ENCODE results near the gene ADISSP. TPM values are rescaled to one million over a fixed set of nuclear protein-coding genes. Genes with fewer than 3 reads are reported as not detected.
A peak's percentile ranks its signal among the peaks of the same experiment; 100 is the strongest.

Gene ADISSP
- total RNA-seq, 4 donors from 2014 or later: 11.6 to 17.0 (median 16.3) TPM

DNA sequence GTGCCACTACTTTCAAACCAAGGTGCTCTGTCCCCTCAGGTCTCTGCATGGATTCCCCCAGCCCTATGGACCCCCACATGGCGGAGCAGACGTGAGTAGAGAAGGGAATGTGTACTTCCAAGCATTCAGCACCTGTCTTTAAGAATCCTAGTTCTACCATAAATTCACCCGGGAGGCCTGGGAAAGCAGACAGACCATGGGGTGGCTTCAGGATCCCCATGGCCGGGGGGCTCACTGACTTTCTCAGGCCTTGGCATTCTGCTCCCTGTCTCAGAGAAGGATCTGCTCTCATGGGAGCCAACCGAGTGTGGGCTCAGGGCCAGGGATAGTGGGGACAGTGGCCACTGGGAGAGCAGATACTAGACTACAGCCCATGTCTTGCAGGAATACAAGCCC is 30.8 kb upstream of the ADISSP start:
- WGBS, 2 donors: 82 to 88% methylated on average over 5 of the region's 5 CpGs
- H3K36me3 ChIP-seq: peaks cover 15 to 25% of the 10 kb centered on the region in 2 donors
- no peaks in the 10 kb centered on the region for H3K27me3 ChIP-seq
- H3K27ac ChIP-seq: no peak overlapping the region
- H3K9me3 ChIP-seq: no peaks in the 10 kb centered on the region
- H3K4me3 ChIP-seq (replicated peaks in 1 of 3): no peak overlapping the region
- intact Hi-C loops (cut with DNase I): no loop called here
- no peak for TF ChIP-seq POLR2A (IDR thresholded peaks at IDR 0.05)
- DNase-seq: no peak
- H3K4me1 ChIP-seq: peaks cover 5 to 31% of the 10 kb centered on the region in 2 donors

DNA sequence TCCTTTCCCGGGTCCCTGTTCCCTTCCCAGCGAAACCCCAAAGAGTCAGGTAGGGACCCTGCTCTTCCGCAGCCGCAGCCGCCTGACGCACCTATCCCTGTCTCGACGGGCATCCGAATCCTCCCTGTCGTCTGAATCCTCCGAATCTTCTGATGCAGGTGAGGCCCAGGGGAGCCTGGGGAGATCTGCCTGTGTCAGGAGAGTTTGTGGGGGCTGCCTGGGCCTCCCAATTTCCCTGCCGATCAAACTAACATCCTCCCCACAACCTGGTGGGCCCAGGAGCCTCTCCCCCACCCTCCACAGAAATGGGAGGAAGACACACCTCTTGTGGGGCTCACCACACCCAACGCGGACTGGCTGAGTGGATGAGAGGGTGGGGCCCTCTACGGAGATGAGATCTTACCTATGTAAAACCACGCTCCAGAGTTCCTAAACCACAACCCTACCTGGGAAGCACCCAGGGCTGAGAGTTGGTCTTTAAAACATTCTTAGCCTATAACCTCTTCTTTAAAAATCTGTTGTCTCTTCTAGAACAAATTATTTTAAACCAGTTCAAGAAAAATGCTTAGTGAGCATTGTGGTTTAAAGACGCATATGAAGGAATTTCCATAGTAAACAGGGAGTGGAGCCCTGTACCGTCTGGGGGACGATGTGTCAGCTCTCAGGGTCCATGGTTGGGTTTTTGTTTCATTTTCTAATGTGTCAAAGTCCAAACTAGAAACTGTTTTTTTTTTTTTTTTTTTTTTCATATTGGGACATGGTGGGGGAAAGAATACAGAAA is 30.2 kb upstream of the ADISSP start:
- Histone ChIP-seq H3K36me3 (peaks cover 12 to 19% of the 10 kb centered on the region in 2 donors), H3K9me3 (no peaks in the 10 kb centered on the region), H3K27ac (no peak overlapping the region), H3K27me3 (no peaks in the 10 kb centered on the region), H3K4me1 (peaks cover 5 to 31% of the 10 kb centered on the region in 2 donors), H3K4me3 (replicated peaks in 1 of 3) (peak overlapping the region in 1 of 3 donors; percentile 6)
- WGBS, 2 donors: 68 to 76% methylated on average over 19 of the region's 19 CpGs
- TF ChIP-seq POLR2A (IDR thresholded peaks at IDR 0.05): no peak
- TF ChIP-seq, protein P1, sequence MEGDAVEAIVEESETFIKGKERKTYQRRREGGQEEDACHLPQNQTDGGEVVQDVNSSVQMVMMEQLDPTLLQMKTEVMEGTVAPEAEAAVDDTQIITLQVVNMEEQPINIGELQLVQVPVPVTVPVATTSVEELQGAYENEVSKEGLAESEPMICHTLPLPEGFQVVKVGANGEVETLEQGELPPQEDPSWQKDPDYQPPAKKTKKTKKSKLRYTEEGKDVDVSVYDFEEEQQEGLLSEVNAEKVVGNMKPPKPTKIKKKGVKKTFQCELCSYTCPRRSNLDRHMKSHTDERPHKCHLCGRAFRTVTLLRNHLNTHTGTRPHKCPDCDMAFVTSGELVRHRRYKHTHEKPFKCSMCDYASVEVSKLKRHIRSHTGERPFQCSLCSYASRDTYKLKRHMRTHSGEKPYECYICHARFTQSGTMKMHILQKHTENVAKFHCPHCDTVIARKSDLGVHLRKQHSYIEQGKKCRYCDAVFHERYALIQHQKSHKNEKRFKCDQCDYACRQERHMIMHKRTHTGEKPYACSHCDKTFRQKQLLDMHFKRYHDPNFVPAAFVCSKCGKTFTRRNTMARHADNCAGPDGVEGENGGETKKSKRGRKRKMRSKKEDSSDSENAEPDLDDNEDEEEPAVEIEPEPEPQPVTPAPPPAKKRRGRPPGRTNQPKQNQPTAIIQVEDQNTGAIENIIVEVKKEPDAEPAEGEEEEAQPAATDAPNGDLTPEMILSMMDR (IDR thresholded peaks at IDR 0.05): no peak
- intact Hi-C loops (cut with DNase I): no loop called here
- DNase-seq: no peak

DNA sequence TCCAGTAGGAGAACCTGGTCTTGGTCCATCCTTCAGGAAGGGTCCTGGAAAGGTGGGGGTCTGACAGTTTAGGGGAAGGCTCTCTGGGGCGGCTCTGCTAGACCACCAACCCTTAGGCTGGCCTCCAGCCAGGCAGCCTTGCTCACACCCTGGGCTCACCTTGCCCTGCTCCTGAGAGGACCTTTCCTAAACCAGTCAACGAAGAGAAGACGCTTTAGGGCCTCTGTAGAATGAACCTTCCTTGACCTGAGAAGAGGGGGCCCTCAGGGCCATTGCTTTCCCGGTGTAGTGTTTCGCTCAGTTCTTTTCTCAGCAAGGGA is 29.6 kb upstream of the ADISSP start:
- Histone ChIP-seq H3K9me3 (no peaks in the 10 kb centered on the region), H3K4me1 (peaks cover 5 to 31% of the 10 kb centered on the region in 2 donors), H3K36me3 (peaks cover 11 to 13% of the 10 kb centered on the region in 2 donors), H3K27ac (no peak overlapping the region), H3K4me3 (replicated peaks in 1 of 3) (peak overlapping the region in 1 of 3 donors; percentile 6), H3K27me3 (no peaks in the 10 kb centered on the region)
- 71 to 86% methylated on average over 5 of the region's 5 CpGs for WGBS, 2 donors
- intact Hi-C loops (cut with DNase I): no loop called here
- no peak for DNase-seq
- TF ChIP-seq POLR2A (IDR thresholded peaks at IDR 0.05): no peak
- TF ChIP-seq, protein P1 (IDR thresholded peaks at IDR 0.05): no peak

DNA sequence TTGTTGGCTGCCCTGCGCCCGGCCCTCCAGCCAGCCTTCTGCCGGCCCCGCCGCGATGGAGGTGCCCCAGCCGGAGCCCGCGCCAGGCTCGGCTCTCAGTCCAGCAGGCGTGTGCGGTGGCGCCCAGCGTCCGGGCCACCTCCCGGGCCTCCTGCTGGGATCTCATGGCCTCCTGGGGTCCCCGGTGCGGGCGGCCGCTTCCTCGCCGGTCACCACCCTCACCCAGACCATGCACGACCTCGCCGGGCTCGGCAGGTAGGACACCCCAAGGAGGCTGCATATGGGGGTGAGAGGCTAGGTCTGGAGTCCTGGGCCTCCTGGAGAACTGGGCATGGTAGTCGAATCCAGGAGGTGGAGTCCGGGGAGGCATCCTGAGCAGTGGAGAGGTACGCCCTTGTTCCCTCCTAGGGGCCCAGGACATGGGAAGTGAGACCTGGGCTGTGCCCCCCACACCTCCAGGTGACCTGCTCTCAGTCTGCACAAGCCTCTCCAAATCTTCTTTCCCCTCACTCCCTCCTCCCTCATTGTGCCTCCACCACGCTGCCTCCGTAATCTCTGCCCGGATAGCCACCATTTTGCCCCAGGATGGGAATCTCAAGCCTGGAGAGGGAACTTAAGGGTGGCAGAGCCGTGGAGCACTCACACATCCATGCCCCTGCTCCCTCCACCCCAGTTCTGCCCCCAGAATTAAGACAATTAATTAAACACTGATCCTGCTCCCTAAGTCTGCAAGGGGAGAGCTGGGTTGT is 29.1 kb upstream of the ADISSP start:
- peak overlapping the region in 1 of 3 donors; percentile 48 for H3K4me3 ChIP-seq (replicated peaks in 1 of 3)
- no peak for DNase-seq
- peak overlapping the region in 2 of 3 donors; percentile 56 to 95 for H3K27ac ChIP-seq
- intact Hi-C loops (cut with DNase I): no loop called here
- peaks cover 5 to 31% of the 10 kb centered on the region in 2 donors for H3K4me1 ChIP-seq
- peaks cover 5 to 9% of the 10 kb centered on the region in 2 donors for H3K36me3 ChIP-seq
- H3K9me3 ChIP-seq: no peaks in the 10 kb centered on the region
- H3K27me3 ChIP-seq: no peaks in the 10 kb centered on the region
- TF ChIP-seq POLR2A (IDR thresholded peaks at IDR 0.05): no peak
- TF ChIP-seq, protein P1 (IDR thresholded peaks at IDR 0.05): no peak
- 61 to 67% methylated on average over 6 to 7 of the region's 33 CpGs for WGBS, 2 donors

DNA sequence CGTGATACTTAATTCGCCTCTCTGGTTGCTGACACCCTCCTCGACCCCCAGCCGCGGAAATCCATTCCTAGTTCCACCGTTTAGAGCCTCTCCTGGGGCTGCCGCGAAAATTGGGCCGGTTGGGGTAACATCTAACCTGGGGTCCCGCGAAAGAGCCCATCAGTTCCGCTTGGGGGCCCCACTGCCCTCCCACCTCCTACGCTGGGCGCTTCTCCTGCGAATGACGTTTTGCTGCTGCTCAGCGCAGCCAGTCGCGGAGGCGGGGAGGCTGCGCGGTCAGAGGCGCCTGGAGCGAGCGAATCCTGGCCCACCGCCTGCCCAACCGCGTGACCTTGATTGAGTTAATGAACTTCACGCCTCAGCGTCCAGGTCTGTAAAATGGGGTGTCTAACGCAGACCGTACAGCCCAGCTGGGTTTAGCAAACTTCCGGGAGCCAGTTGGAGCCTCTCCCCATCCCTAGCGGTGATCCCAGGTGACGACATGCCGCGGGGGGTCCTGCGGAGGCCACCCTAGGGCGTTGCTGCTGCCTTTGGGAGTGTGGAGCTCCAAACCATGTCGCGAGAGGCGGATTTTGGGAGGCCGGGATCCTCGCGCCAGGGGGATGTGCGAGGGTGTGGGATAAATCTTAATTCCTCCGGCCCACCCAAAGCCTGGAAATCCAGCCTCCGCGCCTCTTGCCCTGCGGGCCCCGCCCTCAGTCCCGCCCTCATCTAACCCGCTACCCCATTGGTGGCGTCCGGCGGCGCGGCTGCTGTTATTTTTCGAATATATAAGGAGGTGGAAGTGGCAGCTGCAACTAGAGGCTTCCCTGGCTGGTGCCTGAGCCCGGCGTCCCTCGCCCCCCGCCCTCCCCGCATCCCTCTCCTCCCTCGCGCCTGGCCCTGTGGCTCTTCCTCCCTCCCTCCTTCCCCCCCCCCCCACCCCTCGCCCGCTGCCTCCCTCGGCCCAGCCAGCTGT is 28.2 kb upstream of the ADISSP start, which contains the start of gene CDC25B:
Gene CDC25B (plus strand): TSS at position 800 of the 958 bp plus-strand sequence. CDS start 222 bp downstream, outside the sequence.
- H3K4me1 ChIP-seq: peaks cover 5 to 31% of the 10 kb centered on the region in 2 donors
- H3K36me3 ChIP-seq: no peaks in the 10 kb centered on the region
- no peaks in the 10 kb centered on the region for H3K27me3 ChIP-seq
- intact Hi-C loops (cut with DNase I): no loop called here
- H3K27ac ChIP-seq: peak within 1 kb of the TSS; percentile 92 to 99 (median 95)
- H3K9me3 ChIP-seq: no peaks in the 10 kb centered on the region
- TF ChIP-seq, protein P1 (IDR thresholded peaks at IDR 0.05): peak; percentile 38 to 80 (median 62)
- TF ChIP-seq POLR2A (IDR thresholded peaks at IDR 0.05): peak in 1 of 2 donors; percentile 68
- H3K4me3 ChIP-seq (replicated peaks in 1 of 3): peak within 1 kb of the TSS; percentile 48 to 85 (median 79)
- WGBS, 2 donors: 1% methylated on average over 31 to 41 of the region's 69 CpGs
- peak; percentile 96 for DNase-seq

Measured in thyroid gland (tissue), 4 donors.